ENCODE data around the gene IFIT1B. TPM values are rescaled to one million over a fixed set of nuclear protein-coding genes. Genes with fewer than 3 reads are reported as not detected.

Gene IFIT1B
- total and polyA plus RNA-seq, 9 of the 15 experiments (the other 6 are each of a cell fraction or from before 2014, with no cell fraction given): not detected

GRCh38 chr10:89351780-89352597 lies 25.9 kb upstream of the IFIT1B start:
- 36% methylated on average over 11 of the region's 12 CpGs for WGBS (ENCODE audit: insufficient coverage, low coverage, missing lambda C conversion rate)
- no TSS peak for BruUV-seq (replicated peaks)
- Histone ChIP-seq H3K4me3 (no peak overlapping the region), H3K9me1 (ENCODE audit: control insufficient read depth, insufficient read depth, low read length) (no peaks in the 10 kb centered on the region), H3K9ac (ENCODE audit: insufficient read depth in 1 of 2, low read depth in 2 of 2, low read length in 2 of 2) (peak overlapping the region in 1 of 2 experiments; percentile 12; a peak in 1 of 4 replicates), H3K36me3 (ENCODE audit: control insufficient read depth, insufficient read depth, low read length) (no peaks in the 10 kb centered on the region), H3K79me2 (ENCODE audit: control insufficient read depth, insufficient read depth, low read length) (no peaks in the 10 kb centered on the region), H3K27ac (ENCODE audit: extremely low read depth, low read depth, low read length) (peak overlapping the region; percentile 66), H2AFZ (ENCODE audit: low read depth, low read length) (peak overlapping the region; percentile 89), H3K4me1 (replicated peaks in 1 of 2; ENCODE audit: control insufficient read depth in 2 of 2, insufficient read depth in 2 of 2, low read length in 2 of 2) (peaks cover 5 to 30% of the 10 kb centered on the region in 2 experiments; a peak in 4 of 5 replicates), H3K4me2 (ENCODE audit: insufficient read depth, low read length) (peak overlapping the region; percentile 53), H3K27me3 (ENCODE audit: control insufficient read depth in 2 of 2, insufficient read depth in 2 of 2, low read length in 2 of 2) (no peaks in the 10 kb centered on the region), H4K20me1 (replicated peaks; ENCODE audit: control insufficient read depth, insufficient read depth, low read length) (no peaks in the 10 kb centered on the region), H3K9me3 (replicated peaks; ENCODE audit: control insufficient read depth, insufficient read depth, low read depth, low read length) (no peaks in the 10 kb centered on the region; the same call in 1 of the 2 replicates)
- in situ Hi-C loops (cut with MboI) (no loop called here), intact Hi-C loops (cut with micrococcal nuclease) (no loop called here)
- ATAC-seq: peak; percentile 72
- ChIA-PET CTCF (ENCODE audit: low intra/inter-chr PET ratio) (no interaction called here), POLR2A (interaction anchor here (0.6 to 1.2 kb wide), 3 partner anchors 9 to 32 kb away, joined by 3 to 4 read pairs (median 3); no protein-coding TSS in a partner anchor)
- FAIRE-seq: peak; percentile 61
- peak in 2 of 4 experiments; percentile 22 to 35 for DNase-seq (ENCODE audit: extremely low read depth in 1 of 4, low spot score in 3 of 4)
- TF ChIP-seq, protein P1, sequence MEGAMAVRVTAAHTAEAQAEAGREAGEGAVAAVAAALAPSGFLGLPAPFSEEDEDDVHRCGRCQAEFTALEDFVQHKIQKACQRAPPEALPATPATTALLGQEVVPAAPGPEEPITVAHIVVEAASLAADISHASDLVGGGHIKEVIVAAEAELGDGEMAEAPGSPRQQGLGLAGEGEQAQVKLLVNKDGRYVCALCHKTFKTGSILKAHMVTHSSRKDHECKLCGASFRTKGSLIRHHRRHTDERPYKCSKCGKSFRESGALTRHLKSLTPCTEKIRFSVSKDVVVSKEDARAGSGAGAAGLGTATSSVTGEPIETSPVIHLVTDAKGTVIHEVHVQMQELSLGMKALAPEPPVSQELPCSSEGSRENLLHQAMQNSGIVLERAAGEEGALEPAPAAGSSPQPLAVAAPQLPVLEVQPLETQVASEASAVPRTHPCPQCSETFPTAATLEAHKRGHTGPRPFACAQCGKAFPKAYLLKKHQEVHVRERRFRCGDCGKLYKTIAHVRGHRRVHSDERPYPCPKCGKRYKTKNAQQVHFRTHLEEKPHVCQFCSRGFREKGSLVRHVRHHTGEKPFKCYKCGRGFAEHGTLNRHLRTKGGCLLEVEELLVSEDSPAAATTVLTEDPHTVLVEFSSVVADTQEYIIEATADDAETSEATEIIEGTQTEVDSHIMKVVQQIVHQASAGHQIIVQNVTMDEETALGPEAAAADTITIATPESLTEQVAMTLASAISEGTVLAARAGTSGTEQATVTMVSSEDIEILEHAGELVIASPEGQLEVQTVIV (CRISPR knock-in tag; IDR thresholded peaks at IDR 0.05; ENCODE audit: borderline replicate concordance): no peak
- TF ChIP-seq RFX1 (IDR thresholded peaks at IDR 0.05) (no peak), JUND (IDR thresholded peaks at IDR 0.05; ENCODE audit: borderline replicate concordance, low read depth, low read length) (0 out of 2 replicates have a peak, but pooled peaks have one; percentile 2), JUND (tag; IDR thresholded peaks at IDR 0.05; ENCODE audit: borderline replicate concordance, low read depth, low read length) (peak; percentile 26; the same call in 1 of the 3 replicates), FOXK2 (conservative IDR thresholded peaks at IDR 0.05 in 1 of 2, IDR thresholded peaks at IDR 0.05 in 1 of 2; ENCODE audit: low read depth in 2 of 2) (peak in 1 of 2 experiments; percentile 24; a peak in 1 of 4 replicates), L3MBTL2 (IDR thresholded peaks at IDR 0.05) (peak; percentile 62; the same call in 1 of the 2 replicates), SMAD3 (CRISPR knock-in tag; conservative IDR thresholded peaks at IDR 0.05) (no peak), NR2C2 (CRISPR knock-in tag; IDR thresholded peaks at IDR 0.05) (no peak), NR2C2 (tag; IDR thresholded peaks at IDR 0.05) (peak; percentile 15; the same call in 1 of the 2 replicates), ATF3 (IDR thresholded peaks at IDR 0.05) (no peak), ATF3 (CRISPR knock-in tag; conservative IDR thresholded peaks at IDR 0.05) (0 out of 2 replicates have a peak, but pooled peaks have one; percentile 35), RERE (CRISPR knock-in tag; IDR thresholded peaks at IDR 0.05; ENCODE audit: borderline replicate concordance) (no peak)

Data from K562 (cell line).